Body of pancreas (tissue), 4 donors: ENCODE data around the gene WNT11.

Experiments
- CTCF ChIP-seq, 7 experiments: fragments of 450-650 bp in 4 of 7; fragments of 200-600 bp in 3 of 7; sonication (generic) in 3 of 7; IDR thresholded peaks; one replicate each; pipeline ENCODE4 v1.5.1; 2016 to 2019; ENCODE audit warnings: antibody characterized with exemption in 7 of 7
- POLR2A ChIP-seq, 3 donors: fragments of 450-650 bp; IDR thresholded peaks; one replicate each; pipeline ENCODE4 v1.6.1; 2016; ENCODE audit warnings: antibody characterized with exemption in 3 of 3, mild to moderate bottlenecking in 2 of 3

- TF ChIP-seq CTCF (IDR thresholded peaks at IDR 0.05) (no peak), POLR2A (IDR thresholded peaks at IDR 0.05) (no peak)
Observed at GRCh38 chr11:76239483-76240160, 33.3 kb upstream of the WNT11 start.
